PFSK-1 (cell line): Measurements from ENCODE around the gene METTL14.

ENCODE experiments used
- FOXP2 ChIP-seq: optimal IDR thresholded peaks from 2 replicates; pipeline ENCODE3; 2011; ENCODE audit warnings: borderline replicate concordance, control low read depth, inconsistent platforms; ENCODE audit not compliant: insufficient read depth; ENCODE audit errors: extremely low read length, extremely low read depth
- POLR2AphosphoS5 ChIP-seq: IDR thresholded peaks from 2 replicates; pipeline ENCODE4 v1.6.1; 2012; ENCODE audit warnings: low read depth, mild to moderate bottlenecking, control low read depth, low read length, moderate library complexity
- REST ChIP-seq, 2 experiments: IDR thresholded peaks; 2 replicates each; pipeline versions ENCODE4 v1.6.1 to v1.8.0; 2011 to 2012; ENCODE audit warnings: low read depth in 2 of 2, low read length in 2 of 2, control low read depth in 1 of 2, inconsistent platforms in 1 of 2, mild to moderate bottlenecking in 1 of 2, moderate library complexity in 1 of 2; ENCODE audit not compliant: insufficient read depth in 1 of 2
- SIN3A ChIP-seq: IDR thresholded peaks from 2 replicates; pipeline ENCODE4 v1.6.1; 2012; ENCODE audit warnings: mild to moderate bottlenecking, low read length, moderate library complexity, borderline replicate concordance; ENCODE audit not compliant: insufficient read depth
- TAF1 ChIP-seq: IDR thresholded peaks from 2 replicates; pipeline ENCODE4 v1.6.1; 2012; ENCODE audit warnings: low read length, control low read depth, borderline replicate concordance; ENCODE audit not compliant: insufficient read depth

Gene METTL14

GRCh38 chr4:118732591-118733330, 47.6 kb downstream of the METTL14 start:
- no peak for TF ChIP-seq POLR2AphosphoS5
- no peak for TF ChIP-seq SIN3A

GRCh38 chr4:118734491-118735205, 49.5 kb downstream of the METTL14 start:
- no peak for TF ChIP-seq POLR2AphosphoS5
- no peak for TF ChIP-seq SIN3A
- TF ChIP-seq REST (IDR thresholded peaks at IDR 0.05; ENCODE audit: insufficient read depth in 1 of 2, low read depth in 2 of 2, low read length in 2 of 2) = no peak
- no peak for TF ChIP-seq TAF1
- TF ChIP-seq FOXP2 = no peak

GRCh38 chr4:118736900-118737299, 51.7 kb downstream of the METTL14 start:
- TF ChIP-seq FOXP2 (no peak), REST (IDR thresholded peaks at IDR 0.05; ENCODE audit: insufficient read depth in 1 of 2, low read depth in 2 of 2, low read length in 2 of 2) (no peak), TAF1 (no peak), POLR2AphosphoS5 (no peak), SIN3A (no peak)

- no peak for TF ChIP-seq POLR2AphosphoS5
- no peak for TF ChIP-seq TAF1
- TF ChIP-seq SIN3A = no peak
- TF ChIP-seq FOXP2 = no peak
- TF ChIP-seq REST (IDR thresholded peaks at IDR 0.05; ENCODE audit: insufficient read depth in 1 of 2, low read depth in 2 of 2, low read length in 2 of 2) = no peak
These were observed 52.9 kb downstream of the METTL14 start for GRCh38 chr4:118738090-118738489.

GRCh38 chr4:118739022-118739713, 54.0 kb downstream of the METTL14 start:
- TF ChIP-seq REST (IDR thresholded peaks at IDR 0.05; ENCODE audit: insufficient read depth in 1 of 2, low read depth in 2 of 2, low read length in 2 of 2) = no peak
- TF ChIP-seq TAF1 = no peak
- TF ChIP-seq SIN3A = no peak
